ENCODE data around the gene OXER1. TPM values are rescaled to one million over a fixed set of nuclear protein-coding genes. Genes with fewer than 3 reads are reported as not detected.

The OXER1 gene
- total RNA-seq, 4 donors from 2014 or later, result 0.75 to 2.0 (median 0.96) TPM

DNA sequence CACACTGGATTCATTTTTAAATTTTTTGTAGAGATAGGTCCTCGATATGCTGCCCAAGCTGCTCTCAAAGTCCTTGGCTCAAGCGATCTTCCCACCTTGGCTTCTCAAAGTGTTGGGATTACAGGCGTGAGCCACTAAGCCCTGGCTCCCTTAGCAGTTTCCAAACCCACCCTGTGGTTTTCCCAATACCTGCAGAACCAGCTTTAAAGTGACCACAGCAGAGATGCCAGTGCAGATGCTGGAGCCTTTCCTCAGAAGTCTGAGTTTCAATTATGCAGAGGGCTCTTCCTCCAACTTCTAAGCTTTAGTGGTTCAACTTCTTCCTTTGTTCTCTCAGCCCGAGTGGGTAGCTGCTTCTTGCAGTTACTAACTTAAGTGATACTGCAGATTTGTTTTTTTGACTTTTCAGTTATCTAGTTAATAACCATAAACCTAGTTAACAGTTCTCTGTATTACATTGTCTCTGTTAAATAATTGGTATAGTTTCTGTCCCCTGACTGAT is 36.6 kb upstream of the OXER1 start:
- no peak for TF ChIP-seq CTCF (IDR thresholded peaks at IDR 0.05; ENCODE audit: low read depth)

DNA sequence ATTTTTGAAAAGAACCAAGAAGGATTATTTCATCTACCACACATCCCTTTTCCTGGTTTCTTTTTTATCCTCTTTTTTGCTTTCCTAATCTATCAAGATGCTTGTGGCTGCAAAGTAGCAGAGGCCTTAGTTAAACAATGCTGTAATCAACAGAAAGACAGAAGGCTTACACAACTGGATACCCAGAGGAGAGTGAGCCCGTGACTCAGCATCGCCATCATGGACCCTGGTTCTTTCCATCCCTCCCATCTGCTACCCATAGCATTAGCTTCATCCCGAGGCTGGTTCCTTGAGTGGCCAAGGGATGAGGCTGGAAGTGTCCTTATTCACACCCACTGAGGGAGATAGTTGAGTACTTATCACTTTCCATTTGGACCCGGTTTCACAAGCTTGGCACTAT is 35.9 kb upstream of the OXER1 start:
- no peak for TF ChIP-seq CTCF (IDR thresholded peaks at IDR 0.05; ENCODE audit: low read depth)

GRCh38 chr2:42797281-42797680 is 33.3 kb upstream of the OXER1 start:
- no peak for TF ChIP-seq CTCF (IDR thresholded peaks at IDR 0.05; ENCODE audit: low read depth)

DNA sequence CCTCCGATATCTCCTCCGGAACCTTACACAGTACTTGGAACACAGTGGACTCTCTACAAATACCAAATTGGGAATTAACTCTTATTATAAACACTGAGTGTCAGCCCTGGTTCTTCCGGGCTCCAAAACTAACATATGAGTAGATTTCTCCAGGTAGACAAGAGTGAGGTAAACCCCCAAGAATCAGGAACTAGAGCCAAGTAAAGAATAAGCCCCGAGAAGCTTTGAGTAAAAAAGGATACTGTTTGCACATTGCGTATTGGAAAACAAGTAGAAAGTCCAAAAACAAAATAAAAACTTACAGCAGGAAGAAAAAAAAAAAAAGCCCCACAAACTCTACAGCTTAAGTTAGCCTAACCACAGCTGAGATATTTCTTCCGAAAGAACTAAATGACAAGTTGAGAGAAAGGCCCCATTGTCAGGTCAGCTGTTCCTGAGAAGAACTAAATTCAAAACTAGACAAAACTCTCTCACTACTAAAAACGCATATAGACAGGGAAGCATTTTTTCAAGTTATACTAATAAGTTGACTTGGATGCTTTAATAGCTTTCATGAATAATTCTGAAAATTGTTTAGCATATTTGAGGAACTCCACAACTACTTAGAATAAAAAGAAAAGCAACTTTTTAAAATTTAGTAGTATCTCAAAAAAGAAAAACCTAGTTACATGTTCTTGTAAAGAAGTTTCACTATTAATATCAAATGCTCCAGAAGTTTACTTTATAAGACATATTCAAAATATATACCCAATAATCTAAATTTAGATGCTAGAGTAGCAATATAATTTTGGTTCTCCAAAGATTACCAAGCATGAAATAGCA is 32.7 kb upstream of the OXER1 start:
- no peak for TF ChIP-seq CTCF (IDR thresholded peaks at IDR 0.05; ENCODE audit: low read depth)

- TF ChIP-seq CTCF (IDR thresholded peaks at IDR 0.05; ENCODE audit: low read depth), result no peak
Measured at GRCh38 chr2:42795841-42796301, 31.9 kb upstream of the OXER1 start.

DNA sequence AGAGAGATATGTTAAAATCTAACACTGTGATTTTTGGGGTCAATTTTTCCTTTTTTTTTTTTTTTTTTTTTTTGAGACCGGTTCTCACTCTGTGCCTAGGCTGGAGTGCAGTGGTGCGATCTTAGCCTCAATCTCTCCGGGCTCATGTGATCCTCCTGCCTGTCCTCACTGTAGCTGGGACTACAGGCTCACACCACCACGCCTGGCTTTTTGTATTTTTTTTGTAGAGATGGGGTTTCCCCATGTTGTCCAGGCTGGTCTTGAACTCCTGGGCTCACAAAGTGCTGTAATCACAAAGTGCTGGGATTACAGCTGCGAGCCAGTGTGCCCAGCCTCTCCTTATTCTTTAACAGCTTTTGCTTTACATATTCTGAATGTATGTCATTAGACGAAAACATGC is 31.3 kb upstream of the OXER1 start:
- no peak for TF ChIP-seq CTCF (IDR thresholded peaks at IDR 0.05; ENCODE audit: low read depth)

GRCh38 chr2:42794271-42795046 is 30.5 kb upstream of the OXER1 start:
- TF ChIP-seq CTCF (IDR thresholded peaks at IDR 0.05; ENCODE audit: low read depth), result no peak

Data from subcutaneous adipose tissue (tissue), 4 donors.